GM12892 (cell line): ENCODE measurements around the gene ANKH.

Experiments used
- POLR2A ChIP-seq: IDR thresholded peaks from 2 replicates; pipeline ENCODE4 v1.6.1; 2011; ENCODE audit warnings: low read depth, low read length, control low read depth
- POLR2AphosphoS5 ChIP-seq: IDR thresholded peaks from 2 replicates; pipeline ENCODE4 v1.6.1; 2011; ENCODE audit warnings: low read depth, low read length, control low read depth

DNA sequence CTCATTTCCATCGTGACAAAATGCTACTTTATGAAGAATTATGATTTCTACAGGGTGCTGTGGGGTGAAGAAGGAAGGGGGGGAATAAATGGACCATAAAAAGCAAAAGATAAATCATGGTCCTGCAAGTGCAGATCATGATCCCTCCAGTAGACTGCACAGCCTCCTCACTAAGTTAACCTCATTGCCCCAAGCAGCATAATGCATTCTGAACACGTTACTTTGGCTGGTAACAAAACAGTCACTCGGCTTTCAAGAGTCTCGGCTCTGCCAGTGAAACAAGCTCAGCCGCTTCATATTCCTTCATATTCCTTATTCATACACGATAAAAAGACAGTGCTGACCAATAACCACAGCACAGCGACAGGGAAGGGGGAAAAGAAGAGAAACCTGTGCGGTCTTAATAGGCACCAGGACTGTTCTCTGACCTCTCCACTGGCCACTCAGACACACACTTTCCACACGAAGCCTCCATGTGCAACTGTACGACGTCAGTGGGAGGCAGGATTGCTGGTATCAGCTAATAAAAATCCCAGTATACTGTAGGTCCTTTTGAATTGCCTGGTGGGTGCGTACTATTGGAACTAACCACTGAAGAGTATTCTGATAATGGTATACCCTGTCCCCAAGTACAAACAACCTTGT, 60.5 kb downstream of the ANKH start:
- TF ChIP-seq POLR2A (no peak), POLR2AphosphoS5 (no peak)
